ENCODE measurements around the gene PCSK5. TPM values are rescaled to one million over a fixed set of nuclear protein-coding genes. Genes with fewer than 3 reads are reported as not detected.

Gene PCSK5
- total RNA-seq, 6 experiments from 2014 or later = 1.4 to 5.8 (median 3.5) TPM

- ATAC-seq (no peak), DNase-seq (no peak)
- no peak overlapping the region for H3K4me3 ChIP-seq
- H3K36me3 ChIP-seq = no peaks in the 10 kb centered on the region
- intact Hi-C loops (cut with DNase I) = no loop called here
- no peak overlapping the region for H3K27ac ChIP-seq
- no peaks in the 10 kb centered on the region for H3K9me3 ChIP-seq
- H3K27me3 ChIP-seq = no peaks in the 10 kb centered on the region
- H3K4me1 ChIP-seq = no peaks in the 10 kb centered on the region
- no peak for TF ChIP-seq CTCF (IDR thresholded peaks at IDR 0.05)
- TF ChIP-seq POLR2A (IDR thresholded peaks at IDR 0.05) = no peak
- 100% methylated on average over 1 of the region's 2 CpGs for WGBS (ENCODE audit: insufficient coverage, low coverage, low lambda C conversion rate, missing lambda C conversion rate)
Observed at GRCh38 chr9:76109953-76110352, 219.5 kb downstream of the PCSK5 start.

- Histone ChIP-seq H3K9me3 (no peaks in the 10 kb centered on the region), H3K36me3 (no peaks in the 10 kb centered on the region), H3K4me3 (no peak overlapping the region), H3K27me3 (no peaks in the 10 kb centered on the region), H3K27ac (no peak overlapping the region), H3K4me1 (no peaks in the 10 kb centered on the region)
- intact Hi-C loops (cut with DNase I) = no loop called here
- TF ChIP-seq CTCF (IDR thresholded peaks at IDR 0.05) (no peak), POLR2A (IDR thresholded peaks at IDR 0.05) (no peak)
- WGBS (ENCODE audit: insufficient coverage, low coverage, low lambda C conversion rate, missing lambda C conversion rate) = 73% methylated on average over 2 of the region's 2 CpGs
- DNase-seq = no peak
- ATAC-seq = no peak
Observed at GRCh38 chr9:76112151-76112550, 221.7 kb downstream of the PCSK5 start.

- intact Hi-C loops (cut with DNase I) = no loop called here
- no peaks in the 10 kb centered on the region for H3K4me1 ChIP-seq
- WGBS (ENCODE audit: insufficient coverage, low coverage, low lambda C conversion rate, missing lambda C conversion rate) = 77% methylated on average over 3 of the region's 3 CpGs
- H3K27ac ChIP-seq = no peak overlapping the region
- no peaks in the 10 kb centered on the region for H3K9me3 ChIP-seq
- DNase-seq (no peak), ATAC-seq (no peak)
- H3K36me3 ChIP-seq = no peaks in the 10 kb centered on the region
- TF ChIP-seq POLR2A (IDR thresholded peaks at IDR 0.05) (no peak), CTCF (IDR thresholded peaks at IDR 0.05) (no peak)
- H3K27me3 ChIP-seq = no peaks in the 10 kb centered on the region
- H3K4me3 ChIP-seq = no peak overlapping the region
Observed at GRCh38 chr9:76114144-76114543, 223.7 kb downstream of the PCSK5 start.

- Histone ChIP-seq H3K9me3 (no peaks in the 10 kb centered on the region), H3K4me1 (no peaks in the 10 kb centered on the region), H3K4me3 (no peak overlapping the region), H3K36me3 (no peaks in the 10 kb centered on the region), H3K27ac (no peak overlapping the region), H3K27me3 (no peaks in the 10 kb centered on the region)
- 83% methylated on average over 2 of the region's 2 CpGs for WGBS (ENCODE audit: insufficient coverage, low coverage, low lambda C conversion rate, missing lambda C conversion rate)
- intact Hi-C loops (cut with DNase I) = no loop called here
- no peak for ATAC-seq
- no peak for DNase-seq
- TF ChIP-seq CTCF (IDR thresholded peaks at IDR 0.05) = no peak
- no peak for TF ChIP-seq POLR2A (IDR thresholded peaks at IDR 0.05)
Observed at GRCh38 chr9:76115396-76115795, 224.9 kb downstream of the PCSK5 start.

All from right lobe of liver (tissue), 6 donors.